Measurements from ENCODE around the gene FAM3C. TPM values are rescaled to one million over a fixed set of nuclear protein-coding genes. Genes with fewer than 3 reads are reported as not detected.
"Not testable (repeated sequence)": the region's sequence is repeated elsewhere in the genome, so short reads cannot be mapped to it uniquely, and the experiment has no call there.

FAM3C gene
- total RNA-seq: 54.8 and 59.3 TPM in 2 replicates

GRCh38 chr7:121395961-121396757 lies at the start of gene FAM3C:
TSS of gene FAM3C (minus strand) at chr7:121396308. CDS start at chr7:121382969, 13,339 bp downstream.
- CTCF ChIA-PET: interaction anchor here (0.7 to 6.5 kb wide), 19 partner anchors 8 to 288 kb away, joined by 3 to 221 read pairs (median 4); no protein-coding TSS in a partner anchor
- Mint-ChIP-seq H3K27me3 (no peaks in the 10 kb centered on the region), H3K9me3 (peaks cover 10% of the 10 kb centered on the region)

GRCh38 chr7:121442845-121443244 lies 46.7 kb upstream of the FAM3C start:
- POLR2A ChIA-PET: no interaction called here
- ATAC-seq (ENCODE audit: low read depth): no peak
- intact Hi-C loops (cut with micrococcal nuclease): loop anchor here (5.0 kb wide), 1 partner anchor 261 kb away; no protein-coding TSS in a partner anchor
- Mint-ChIP-seq H3K4me1 (peaks cover 34% of the 10 kb centered on the region), H3K27me3 (no peaks in the 10 kb centered on the region), H3K36me3 (ENCODE audit: low read depth) (peaks cover 2% of the 10 kb centered on the region), H3K4me3 (no peak overlapping the region), H3K9me3 (no peaks in the 10 kb centered on the region), H3K27ac (no peak overlapping the region)
- DNase-seq: no peak
- TF ChIP-seq CTCF (IDR thresholded peaks at IDR 0.05): no peak
- CTCF ChIA-PET: no interaction called here

More at GRCh38 chr7:121395961-121396757, at the start of gene FAM3C:
- no peak for TF ChIP-seq CTCF (IDR thresholded peaks at IDR 0.05)
- peak; percentile 96 for DNase-seq
- intact Hi-C loops (cut with micrococcal nuclease): loop anchor here (1.0 to 5.0 kb wide), 8 partner anchors 11 to 446 kb away; partner anchors contain the start of gene ING3
- ATAC-seq (ENCODE audit: low read depth): peak; percentile 88
- peak within 1 kb of the TSS; percentile 91 for H3K4me3 Mint-ChIP-seq
- peak within 1 kb of the TSS; percentile 90 for H3K27ac Mint-ChIP-seq
- H3K4me1 Mint-ChIP-seq: peaks cover 42% of the 10 kb centered on the region
- POLR2A ChIA-PET: interaction anchor here (0.5 to 4.8 kb wide), 16 partner anchors 10 to 445 kb away, joined by 3 to 152 read pairs (median 4); partner anchors contain the start of gene ING3
- H3K36me3 Mint-ChIP-seq (ENCODE audit: low read depth): peaks cover 30% of the 10 kb centered on the region

GRCh38 chr7:121440857-121441503 lies 44.9 kb upstream of the FAM3C start:
- H3K36me3 Mint-ChIP-seq (ENCODE audit: low read depth): peaks cover 2% of the 10 kb centered on the region
- DNase-seq: no peak
- peak overlapping the region; percentile 72 for H3K4me3 Mint-ChIP-seq
- ChIA-PET POLR2A (interaction anchor here (1.4 kb wide), 1 partner anchor 45 kb away, joined by 7 read pairs; the partner anchor contains the start of gene FAM3C), CTCF (interaction anchor here (1.2 to 1.4 kb wide), 2 partner anchors 45 to 75 kb away, joined by 3 to 6 read pairs; partner anchors contain the start of gene FAM3C)
- intact Hi-C loops (cut with micrococcal nuclease): loop anchor here (5.0 kb wide), 1 partner anchor 259 kb away; no protein-coding TSS in a partner anchor
- peak overlapping the region; percentile 84 for H3K27ac Mint-ChIP-seq
- ATAC-seq (ENCODE audit: low read depth): peak; percentile 32
- no peak for TF ChIP-seq CTCF (IDR thresholded peaks at IDR 0.05)
- peaks cover 38% of the 10 kb centered on the region for H3K4me1 Mint-ChIP-seq
- H3K27me3 Mint-ChIP-seq: no peaks in the 10 kb centered on the region
- no peaks in the 10 kb centered on the region for H3K9me3 Mint-ChIP-seq

GRCh38 chr7:121438043-121438955 lies 42.2 kb upstream of the FAM3C start:
- H3K36me3 Mint-ChIP-seq (ENCODE audit: low read depth); H3K9me3 Mint-ChIP-seq; H3K27me3 Mint-ChIP-seq: not testable (repeated sequence)
- peaks cover 40% of the 10 kb centered on the region for H3K4me1 Mint-ChIP-seq
- peak overlapping the region; percentile 82 for H3K4me3 Mint-ChIP-seq
- POLR2A ChIA-PET: interaction anchor here (0.6 to 1.7 kb wide), 7 partner anchors 13 to 487 kb away, joined by 3 to 7 read pairs (median 6); partner anchors contain the start of genes FAM3C and ING3
- H3K27ac Mint-ChIP-seq: peak overlapping the region; percentile 89
- CTCF ChIA-PET: interaction anchor here (0.8 to 2.2 kb wide), 5 partner anchors 40 to 71 kb away, joined by 3 to 14 read pairs (median 7); partner anchors contain the start of gene FAM3C
- DNase-seq (peak; percentile 57), ATAC-seq (ENCODE audit: low read depth) (peak; percentile 70)
- intact Hi-C loops (cut with micrococcal nuclease): loop anchor here (1.0 to 2.0 kb wide), 5 partner anchors 8 to 109 kb away; partner anchors contain the start of gene FAM3C

Data from activated B cell treated with CpG ODN at 0.5 μM for 24 hours (primary cell).